ENCODE data around the gene DNAJB2. TPM values are rescaled to one million over a fixed set of nuclear protein-coding genes. Genes with fewer than 3 reads are reported as not detected.

The DNAJB2 gene
- total and polyA plus RNA-seq, 4 donors, result 7.4 to 71.8 (median 27.0) TPM

DNA sequence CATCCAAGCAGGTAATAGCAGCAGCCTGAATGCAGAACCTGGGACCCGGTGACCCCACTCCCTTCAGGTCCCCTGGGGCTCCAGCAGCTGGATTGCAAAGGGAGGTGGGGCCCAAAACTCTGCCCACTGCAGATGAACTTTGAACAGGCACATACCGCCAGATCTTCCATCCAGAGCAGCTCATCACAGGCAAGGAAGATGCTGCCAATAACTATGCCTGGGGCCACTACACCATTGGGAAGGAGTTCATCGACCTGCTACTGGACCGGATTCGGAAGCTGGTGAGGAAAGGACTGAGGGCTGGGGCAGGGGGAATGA lies 9.2 kb upstream of the DNAJB2 start:
- TF ChIP-seq SP1 (IDR thresholded peaks at IDR 0.05) (peak; percentile 43), HNF4G (IDR thresholded peaks at IDR 0.05) (peak; percentile 27), HNF4A (conservative IDR thresholded peaks at IDR 0.05) (peak; percentile 58 to 63), RXRA (IDR thresholded peaks at IDR 0.05) (peak; percentile 45 to 65), ATF3 (IDR thresholded peaks at IDR 0.05) (no peak)
- Histone ChIP-seq H3K27me3 (ENCODE audit: control insufficient read depth in 4 of 4, insufficient read depth in 4 of 4, low read length in 3 of 4) (no peaks in the 10 kb centered on the region), H3K36me3 (ENCODE audit: control insufficient read depth in 4 of 4, insufficient read depth in 3 of 4, low read depth in 1 of 4, low read length in 3 of 4) (no peaks in the 10 kb centered on the region), H3K9me3 (ENCODE audit: control insufficient read depth in 4 of 4, low read length in 3 of 4) (no peaks in the 10 kb centered on the region), H3K4me3 (ENCODE audit: low read depth in 1 of 3, low read length in 3 of 3) (no peak overlapping the region), H3K9ac (ENCODE audit: low read depth in 1 of 2, low read length in 2 of 2) (no peak overlapping the region), H3K27ac (ENCODE audit: low read depth in 1 of 2, low read length in 2 of 2) (no peak overlapping the region), H3K4me1 (ENCODE audit: control insufficient read depth in 4 of 4, insufficient read depth in 4 of 4, low read length in 3 of 4) (peaks cover 6 to 16% (median 12%) of the 10 kb centered on the region in 4 donors)
- 31% methylated on average over 5 of the region's 5 CpGs for WGBS
- DNase-seq (ENCODE audit: low spot score), result no peak

- H3K27ac ChIP-seq (ENCODE audit: low read depth in 1 of 2, low read length in 2 of 2), result no peak overlapping the region
- DNase-seq (ENCODE audit: low spot score), result no peak
Measured at GRCh38 chr2:219271021-219271420, 8.1 kb upstream of the DNAJB2 start.

GRCh38 chr2:219272356-219272755 lies 6.8 kb upstream of the DNAJB2 start:
- H3K27ac ChIP-seq (ENCODE audit: low read depth in 1 of 2, low read length in 2 of 2), result no peak overlapping the region

More at GRCh38 chr2:219271021-219271420, 8.1 kb upstream of the DNAJB2 start:
- no peaks in the 10 kb centered on the region for H3K9me3 ChIP-seq (ENCODE audit: control insufficient read depth in 4 of 4, low read length in 3 of 4)
- no peaks in the 10 kb centered on the region for H3K27me3 ChIP-seq (ENCODE audit: control insufficient read depth in 4 of 4, insufficient read depth in 4 of 4, low read length in 3 of 4)
- no peak overlapping the region for H3K9ac ChIP-seq (ENCODE audit: low read depth in 1 of 2, low read length in 2 of 2)
- H3K36me3 ChIP-seq (ENCODE audit: control insufficient read depth in 4 of 4, insufficient read depth in 3 of 4, low read depth in 1 of 4, low read length in 3 of 4), result no peaks in the 10 kb centered on the region
- H3K4me1 ChIP-seq (ENCODE audit: control insufficient read depth in 4 of 4, insufficient read depth in 4 of 4, low read length in 3 of 4), result peaks cover 6 to 16% (median 12%) of the 10 kb centered on the region in 4 donors
- WGBS, result 85% methylated on average over 2 of the region's 2 CpGs
- H3K4me3 ChIP-seq (ENCODE audit: low read depth in 1 of 3, low read length in 3 of 3), result no peak overlapping the region
- no peak for TF ChIP-seq TAF1 (conservative IDR thresholded peaks at IDR 0.05)
- TF ChIP-seq NR2F2 (IDR thresholded peaks at IDR 0.05), result no peak
- TF ChIP-seq EGR1 (IDR thresholded peaks at IDR 0.05; ENCODE audit: low read depth in 2 of 2), result no peak
- no peak for TF ChIP-seq RAD21 (IDR thresholded peaks at IDR 0.05)
- no peak for TF ChIP-seq FOXA2 (IDR thresholded peaks at IDR 0.05)
- no peak for TF ChIP-seq SP1 (IDR thresholded peaks at IDR 0.05)
- no peak for TF ChIP-seq ZBTB33 (IDR thresholded peaks at IDR 0.05)
- no peak for TF ChIP-seq JUND (IDR thresholded peaks at IDR 0.05)

DNA sequence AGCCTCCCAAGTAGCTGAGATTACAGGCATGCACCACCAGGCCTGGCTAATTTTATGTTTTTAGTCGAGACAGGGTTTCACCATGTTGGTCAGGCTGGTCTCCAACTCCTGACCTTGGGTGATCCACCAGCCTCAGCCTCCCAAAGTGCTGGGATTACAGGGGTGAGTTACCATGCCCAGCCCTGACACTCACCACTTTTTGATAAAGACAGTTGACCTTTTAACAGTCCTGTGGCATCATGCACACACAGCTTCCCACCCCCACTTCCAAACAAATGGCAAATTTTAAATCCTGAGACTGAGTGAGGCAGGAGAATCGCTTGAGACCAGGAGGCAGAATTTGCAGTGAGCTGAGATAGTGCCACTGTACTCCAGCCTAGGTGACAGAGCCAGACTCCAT lies 6.2 kb upstream of the DNAJB2 start:
- Histone ChIP-seq H3K4me3 (ENCODE audit: low read depth in 1 of 3, low read length in 3 of 3) (no peak overlapping the region), H3K4me1 (ENCODE audit: control insufficient read depth in 4 of 4, insufficient read depth in 4 of 4, low read length in 3 of 4) (peaks cover 8 to 24% (median 16%) of the 10 kb centered on the region in 4 donors), H3K9ac (ENCODE audit: low read depth in 1 of 2, low read length in 2 of 2) (no peak overlapping the region), H3K27ac (ENCODE audit: low read depth in 1 of 2, low read length in 2 of 2) (no peak overlapping the region), H3K9me3 (ENCODE audit: control insufficient read depth in 4 of 4, low read length in 3 of 4) (no peaks in the 10 kb centered on the region), H3K27me3 (ENCODE audit: control insufficient read depth in 4 of 4, insufficient read depth in 4 of 4, low read length in 3 of 4) (no peaks in the 10 kb centered on the region), H3K36me3 (ENCODE audit: control insufficient read depth in 4 of 4, insufficient read depth in 3 of 4, low read depth in 1 of 4, low read length in 3 of 4) (no peaks in the 10 kb centered on the region)
- DNase-seq (ENCODE audit: low spot score), result no peak
- 81% methylated on average over 2 of the region's 2 CpGs for WGBS
- TF ChIP-seq FOXA1 (IDR thresholded peaks at IDR 0.05), result no peak
- TF ChIP-seq, protein P1, sequence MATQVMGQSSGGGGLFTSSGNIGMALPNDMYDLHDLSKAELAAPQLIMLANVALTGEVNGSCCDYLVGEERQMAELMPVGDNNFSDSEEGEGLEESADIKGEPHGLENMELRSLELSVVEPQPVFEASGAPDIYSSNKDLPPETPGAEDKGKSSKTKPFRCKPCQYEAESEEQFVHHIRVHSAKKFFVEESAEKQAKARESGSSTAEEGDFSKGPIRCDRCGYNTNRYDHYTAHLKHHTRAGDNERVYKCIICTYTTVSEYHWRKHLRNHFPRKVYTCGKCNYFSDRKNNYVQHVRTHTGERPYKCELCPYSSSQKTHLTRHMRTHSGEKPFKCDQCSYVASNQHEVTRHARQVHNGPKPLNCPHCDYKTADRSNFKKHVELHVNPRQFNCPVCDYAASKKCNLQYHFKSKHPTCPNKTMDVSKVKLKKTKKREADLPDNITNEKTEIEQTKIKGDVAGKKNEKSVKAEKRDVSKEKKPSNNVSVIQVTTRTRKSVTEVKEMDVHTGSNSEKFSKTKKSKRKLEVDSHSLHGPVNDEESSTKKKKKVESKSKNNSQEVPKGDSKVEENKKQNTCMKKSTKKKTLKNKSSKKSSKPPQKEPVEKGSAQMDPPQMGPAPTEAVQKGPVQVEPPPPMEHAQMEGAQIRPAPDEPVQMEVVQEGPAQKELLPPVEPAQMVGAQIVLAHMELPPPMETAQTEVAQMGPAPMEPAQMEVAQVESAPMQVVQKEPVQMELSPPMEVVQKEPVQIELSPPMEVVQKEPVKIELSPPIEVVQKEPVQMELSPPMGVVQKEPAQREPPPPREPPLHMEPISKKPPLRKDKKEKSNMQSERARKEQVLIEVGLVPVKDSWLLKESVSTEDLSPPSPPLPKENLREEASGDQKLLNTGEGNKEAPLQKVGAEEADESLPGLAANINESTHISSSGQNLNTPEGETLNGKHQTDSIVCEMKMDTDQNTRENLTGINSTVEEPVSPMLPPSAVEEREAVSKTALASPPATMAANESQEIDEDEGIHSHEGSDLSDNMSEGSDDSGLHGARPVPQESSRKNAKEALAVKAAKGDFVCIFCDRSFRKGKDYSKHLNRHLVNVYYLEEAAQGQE (IDR thresholded peaks at IDR 0.05), result no peak
- no peak for TF ChIP-seq NR2F2 (IDR thresholded peaks at IDR 0.05)
- TF ChIP-seq GABPA (IDR thresholded peaks at IDR 0.05 in 1 of 2, conservative IDR thresholded peaks at IDR 0.05 in 1 of 2), result no peak
- TF ChIP-seq ATF3 (IDR thresholded peaks at IDR 0.05), result no peak
- TF ChIP-seq RXRA (IDR thresholded peaks at IDR 0.05), result no peak
- TF ChIP-seq SP1 (IDR thresholded peaks at IDR 0.05), result no peak
- TF ChIP-seq CTCF (IDR thresholded peaks at IDR 0.05; ENCODE audit: low read depth, low read length, missing input control), result no peak

More at GRCh38 chr2:219272356-219272755, 6.8 kb upstream of the DNAJB2 start:
- no peaks in the 10 kb centered on the region for H3K9me3 ChIP-seq (ENCODE audit: control insufficient read depth in 4 of 4, low read length in 3 of 4)
- no peak for TF ChIP-seq FOXA1 (IDR thresholded peaks at IDR 0.05)
- TF ChIP-seq, protein P2, sequence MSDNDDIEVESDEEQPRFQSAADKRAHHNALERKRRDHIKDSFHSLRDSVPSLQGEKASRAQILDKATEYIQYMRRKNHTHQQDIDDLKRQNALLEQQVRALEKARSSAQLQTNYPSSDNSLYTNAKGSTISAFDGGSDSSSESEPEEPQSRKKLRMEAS (IDR thresholded peaks at IDR 0.05), result no peak
- no peak overlapping the region for H3K4me3 ChIP-seq (ENCODE audit: low read depth in 1 of 3, low read length in 3 of 3)
- H3K36me3 ChIP-seq (ENCODE audit: control insufficient read depth in 4 of 4, insufficient read depth in 3 of 4, low read depth in 1 of 4, low read length in 3 of 4), result no peaks in the 10 kb centered on the region
- 89% methylated on average over 4 of the region's 4 CpGs for WGBS
- H3K4me1 ChIP-seq (ENCODE audit: control insufficient read depth in 4 of 4, insufficient read depth in 4 of 4, low read length in 3 of 4), result peaks cover 6 to 18% (median 12%) of the 10 kb centered on the region in 4 donors
- DNase-seq (ENCODE audit: low spot score), result no peak
- no peaks in the 10 kb centered on the region for H3K27me3 ChIP-seq (ENCODE audit: control insufficient read depth in 4 of 4, insufficient read depth in 4 of 4, low read length in 3 of 4)
- H3K9ac ChIP-seq (ENCODE audit: low read depth in 1 of 2, low read length in 2 of 2), result no peak overlapping the region
